ENCODE measurements around the gene SYNRG. TPM values are rescaled to one million over a fixed set of nuclear protein-coding genes. Genes with fewer than 3 reads are reported as not detected.

Gene SYNRG
- total and polyA plus RNA-seq, 2 of the 13 experiments (the other 11 are each of a cell fraction or from before 2014, with no cell fraction given), result 7.3 to 8.7 TPM

DNA sequence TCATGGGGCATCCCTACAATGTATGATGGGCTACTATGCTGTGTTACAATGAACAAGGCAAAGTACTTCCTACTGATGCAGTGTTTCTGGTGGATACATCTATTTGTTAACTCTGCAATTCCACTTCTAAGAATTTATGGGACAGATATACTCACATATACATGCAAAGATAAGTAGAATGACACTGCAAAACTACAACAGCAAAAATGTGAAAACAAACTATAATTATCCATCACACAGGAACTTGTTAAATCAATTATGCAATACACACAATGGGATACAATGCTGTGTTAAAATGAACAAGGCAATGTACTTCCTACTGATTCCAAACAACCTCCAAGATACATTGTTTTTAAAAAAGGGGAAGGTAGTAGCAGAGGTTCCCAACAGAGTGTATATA is 30.8 kb upstream of the SYNRG start (continued):
- TF ChIP-seq, protein P1, sequence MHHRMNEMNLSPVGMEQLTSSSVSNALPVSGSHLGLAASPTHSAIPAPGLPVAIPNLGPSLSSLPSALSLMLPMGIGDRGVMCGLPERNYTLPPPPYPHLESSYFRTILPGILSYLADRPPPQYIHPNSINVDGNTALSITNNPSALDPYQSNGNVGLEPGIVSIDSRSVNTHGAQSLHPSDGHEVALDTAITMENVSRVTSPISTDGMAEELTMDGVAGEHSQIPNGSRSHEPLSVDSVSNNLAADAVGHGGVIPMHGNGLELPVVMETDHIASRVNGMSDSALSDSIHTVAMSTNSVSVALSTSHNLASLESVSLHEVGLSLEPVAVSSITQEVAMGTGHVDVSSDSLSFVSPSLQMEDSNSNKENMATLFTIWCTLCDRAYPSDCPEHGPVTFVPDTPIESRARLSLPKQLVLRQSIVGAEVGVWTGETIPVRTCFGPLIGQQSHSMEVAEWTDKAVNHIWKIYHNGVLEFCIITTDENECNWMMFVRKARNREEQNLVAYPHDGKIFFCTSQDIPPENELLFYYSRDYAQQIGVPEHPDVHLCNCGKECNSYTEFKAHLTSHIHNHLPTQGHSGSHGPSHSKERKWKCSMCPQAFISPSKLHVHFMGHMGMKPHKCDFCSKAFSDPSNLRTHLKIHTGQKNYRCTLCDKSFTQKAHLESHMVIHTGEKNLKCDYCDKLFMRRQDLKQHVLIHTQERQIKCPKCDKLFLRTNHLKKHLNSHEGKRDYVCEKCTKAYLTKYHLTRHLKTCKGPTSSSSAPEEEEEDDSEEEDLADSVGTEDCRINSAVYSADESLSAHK (CRISPR knock-in tag; IDR thresholded peaks at IDR 0.05; ENCODE audit: borderline replicate concordance), result no peak
- TF ChIP-seq, protein P2, sequence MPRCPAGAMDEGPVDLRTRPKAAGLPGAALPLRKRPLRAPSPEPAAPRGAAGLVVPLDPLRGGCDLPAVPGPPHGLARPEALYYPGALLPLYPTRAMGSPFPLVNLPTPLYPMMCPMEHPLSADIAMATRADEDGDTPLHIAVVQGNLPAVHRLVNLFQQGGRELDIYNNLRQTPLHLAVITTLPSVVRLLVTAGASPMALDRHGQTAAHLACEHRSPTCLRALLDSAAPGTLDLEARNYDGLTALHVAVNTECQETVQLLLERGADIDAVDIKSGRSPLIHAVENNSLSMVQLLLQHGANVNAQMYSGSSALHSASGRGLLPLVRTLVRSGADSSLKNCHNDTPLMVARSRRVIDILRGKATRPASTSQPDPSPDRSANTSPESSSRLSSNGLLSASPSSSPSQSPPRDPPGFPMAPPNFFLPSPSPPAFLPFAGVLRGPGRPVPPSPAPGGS (CRISPR knock-in tag; IDR thresholded peaks at IDR 0.05), result no peak
- TF ChIP-seq, protein P3, sequence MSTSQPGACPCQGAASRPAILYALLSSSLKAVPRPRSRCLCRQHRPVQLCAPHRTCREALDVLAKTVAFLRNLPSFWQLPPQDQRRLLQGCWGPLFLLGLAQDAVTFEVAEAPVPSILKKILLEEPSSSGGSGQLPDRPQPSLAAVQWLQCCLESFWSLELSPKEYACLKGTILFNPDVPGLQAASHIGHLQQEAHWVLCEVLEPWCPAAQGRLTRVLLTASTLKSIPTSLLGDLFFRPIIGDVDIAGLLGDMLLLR (CRISPR knock-in tag; IDR thresholded peaks at IDR 0.05), result no peak
- no peak for TF ChIP-seq ISX (CRISPR knock-in tag; conservative IDR thresholded peaks at IDR 0.05)

DNA sequence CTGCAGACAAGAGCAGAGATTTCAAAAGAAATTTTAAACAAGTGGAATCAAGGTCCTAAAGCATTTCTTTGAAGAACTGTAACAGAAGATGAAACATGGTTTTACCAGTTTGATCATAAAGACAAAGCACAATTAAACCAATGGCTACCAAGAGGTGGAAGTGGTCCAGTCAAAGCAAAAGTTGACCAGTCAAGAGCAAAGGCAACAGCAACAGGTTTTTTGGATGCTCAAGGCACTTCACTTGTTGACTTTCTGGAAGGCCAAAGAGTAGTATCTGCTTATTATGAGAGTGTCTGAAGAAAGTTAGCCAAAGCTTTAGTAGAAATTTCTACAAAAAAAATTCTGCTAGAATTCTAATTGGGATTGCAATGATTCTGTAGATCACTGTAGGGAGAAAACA is 28.7 kb upstream of the SYNRG start:
- POLR2A ChIA-PET, result no interaction called here
- in situ Hi-C loops (cut with HindIII; ENCODE audit: extremely low pct_ligation_motif_present, low pct_unique_long_range_greater_than_20kb), result no loop called here
- Histone ChIP-seq H4K20me1 (ENCODE audit: insufficient read depth, low read length) (no peaks in the 10 kb centered on the region), H3K27me3 (ENCODE audit: control insufficient read depth in 1 of 2, insufficient read depth in 2 of 2, low read length in 2 of 2) (no peaks in the 10 kb centered on the region; a peak in 1 of 5 replicates), H3K4me3 (replicated peaks in 1 of 3; ENCODE audit: insufficient read depth in 1 of 3, low read depth in 2 of 3, low read length in 3 of 3) (no peak overlapping the region), H3K36me3 (replicated peaks in 1 of 2; ENCODE audit: control insufficient read depth in 1 of 2, insufficient read depth in 2 of 2, low read length in 2 of 2) (peaks cover 4 to 44% of the 10 kb centered on the region in 2 experiments), H3K9me3 (ENCODE audit: low read length) (no peaks in the 10 kb centered on the region), H3K27ac (ENCODE audit: extremely low read length, insufficient read depth, low read length) (no peak overlapping the region), H3K9ac (ENCODE audit: insufficient read depth, low read depth, low read length) (no peak overlapping the region), H3K79me2 (ENCODE audit: insufficient read depth, low read length) (peaks cover 42% of the 10 kb centered on the region), H2AFZ (ENCODE audit: low read length) (no peak overlapping the region), H3K4me2 (ENCODE audit: low read depth, low read length) (no peak overlapping the region), H3K4me1 (ENCODE audit: insufficient read depth, low read length) (peaks cover 26% of the 10 kb centered on the region)
- BruUV-seq (replicated peaks), result no TSS peak
- DNase-seq (ENCODE audit: low spot score) (no peak), ATAC-seq (no peak), FAIRE-seq (no peak)
- CTCF ChIA-PET (ENCODE audit: low intra/inter-chr PET ratio, low total read pairs), result no interaction called here
- intact Hi-C loops (cut with micrococcal nuclease; ENCODE audit: unreplicated experiment), result no loop called here
- no peak for TF ChIP-seq ZNF138 (CRISPR knock-in tag; IDR thresholded peaks at IDR 0.05; ENCODE audit: low read depth)
- TF ChIP-seq TCF12 (IDR thresholded peaks at IDR 0.05), result no peak
- no peak for TF ChIP-seq TCF12 (CRISPR knock-in tag; IDR thresholded peaks at IDR 0.05)
- TF ChIP-seq HES4 (CRISPR knock-in tag; IDR thresholded peaks at IDR 0.05; ENCODE audit: borderline replicate concordance), result no peak
- TF ChIP-seq ZNF703 (CRISPR knock-in tag; IDR thresholded peaks at IDR 0.05; ENCODE audit: borderline replicate concordance), result no peak
- TF ChIP-seq ZNF562 (CRISPR knock-in tag; IDR thresholded peaks at IDR 0.05; ENCODE audit: borderline replicate concordance), result no peak
- no peak for TF ChIP-seq ZSCAN31 (CRISPR knock-in tag; IDR thresholded peaks at IDR 0.05; ENCODE audit: low read depth)
- TF ChIP-seq SATB2 (CRISPR knock-in tag; IDR thresholded peaks at IDR 0.05), result no peak
- TF ChIP-seq ZNF773 (CRISPR knock-in tag; IDR thresholded peaks at IDR 0.05; ENCODE audit: borderline replicate concordance), result no peak
- no peak for TF ChIP-seq SRY (CRISPR knock-in tag; IDR thresholded peaks at IDR 0.05)
- no peak for TF ChIP-seq ZSCAN22 (CRISPR knock-in tag; IDR thresholded peaks at IDR 0.05)
- TF ChIP-seq SP1 (IDR thresholded peaks at IDR 0.05), result no peak
- no peak for TF ChIP-seq SP1 (CRISPR knock-in tag; IDR thresholded peaks at IDR 0.05)
- no peak for TF ChIP-seq IRX3 (CRISPR knock-in tag; IDR thresholded peaks at IDR 0.05; ENCODE audit: borderline replicate concordance, low read depth)
- no peak for TF ChIP-seq ETV6 (CRISPR knock-in tag; conservative IDR thresholded peaks at IDR 0.05)
- TF ChIP-seq, protein P4, sequence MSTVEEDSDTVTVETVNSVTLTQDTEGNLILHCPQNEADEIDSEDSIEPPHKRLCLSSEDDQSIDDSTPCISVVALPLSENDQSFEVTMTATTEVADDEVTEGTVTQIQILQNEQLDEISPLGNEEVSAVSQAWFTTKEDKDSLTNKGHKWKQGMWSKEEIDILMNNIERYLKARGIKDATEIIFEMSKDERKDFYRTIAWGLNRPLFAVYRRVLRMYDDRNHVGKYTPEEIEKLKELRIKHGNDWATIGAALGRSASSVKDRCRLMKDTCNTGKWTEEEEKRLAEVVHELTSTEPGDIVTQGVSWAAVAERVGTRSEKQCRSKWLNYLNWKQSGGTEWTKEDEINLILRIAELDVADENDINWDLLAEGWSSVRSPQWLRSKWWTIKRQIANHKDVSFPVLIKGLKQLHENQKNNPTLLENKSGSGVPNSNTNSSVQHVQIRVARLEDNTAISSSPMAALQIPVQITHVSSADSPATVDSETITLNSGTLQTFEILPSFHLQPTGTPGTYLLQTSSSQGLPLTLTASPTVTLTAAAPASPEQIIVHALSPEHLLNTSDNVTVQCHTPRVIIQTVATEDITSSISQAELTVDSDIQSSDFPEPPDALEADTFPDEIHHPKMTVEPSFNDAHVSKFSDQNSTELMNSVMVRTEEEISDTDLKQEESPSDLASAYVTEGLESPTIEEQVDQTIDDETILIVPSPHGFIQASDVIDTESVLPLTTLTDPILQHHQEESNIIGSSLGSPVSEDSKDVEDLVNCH (CRISPR knock-in tag; IDR thresholded peaks at IDR 0.05), result no peak

All from HepG2 (cell line).